ENCODE measurements around the gene SLC23A2.

Gene SLC23A2

DNA sequence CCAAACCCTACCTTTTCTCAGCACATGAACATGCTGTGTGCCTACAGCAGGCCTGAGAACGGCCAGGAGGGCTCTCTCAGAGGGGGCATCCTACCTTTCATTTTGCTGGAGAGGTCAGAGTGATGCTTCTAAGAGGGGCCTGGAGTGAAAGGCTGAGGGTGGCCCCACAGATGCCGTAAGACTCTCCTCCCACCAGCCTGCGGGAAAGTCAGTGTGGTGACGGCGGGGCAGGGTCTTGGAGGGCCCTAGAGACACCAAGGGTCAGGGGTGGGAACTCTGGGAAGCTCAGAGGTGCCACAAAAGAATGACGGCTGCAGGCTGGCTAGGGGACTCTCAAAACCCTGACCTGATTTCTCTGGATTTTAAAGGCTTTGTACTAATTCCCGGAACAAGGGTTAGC lies 107.6 kb downstream of the SLC23A2 start:
- no peak for DNase-seq (ENCODE audit: low read depth)
- in situ Hi-C loops (cut with HindIII; ENCODE audit: low sequenced_read_pairs): no loop called here
- TF ChIP-seq, protein P1, sequence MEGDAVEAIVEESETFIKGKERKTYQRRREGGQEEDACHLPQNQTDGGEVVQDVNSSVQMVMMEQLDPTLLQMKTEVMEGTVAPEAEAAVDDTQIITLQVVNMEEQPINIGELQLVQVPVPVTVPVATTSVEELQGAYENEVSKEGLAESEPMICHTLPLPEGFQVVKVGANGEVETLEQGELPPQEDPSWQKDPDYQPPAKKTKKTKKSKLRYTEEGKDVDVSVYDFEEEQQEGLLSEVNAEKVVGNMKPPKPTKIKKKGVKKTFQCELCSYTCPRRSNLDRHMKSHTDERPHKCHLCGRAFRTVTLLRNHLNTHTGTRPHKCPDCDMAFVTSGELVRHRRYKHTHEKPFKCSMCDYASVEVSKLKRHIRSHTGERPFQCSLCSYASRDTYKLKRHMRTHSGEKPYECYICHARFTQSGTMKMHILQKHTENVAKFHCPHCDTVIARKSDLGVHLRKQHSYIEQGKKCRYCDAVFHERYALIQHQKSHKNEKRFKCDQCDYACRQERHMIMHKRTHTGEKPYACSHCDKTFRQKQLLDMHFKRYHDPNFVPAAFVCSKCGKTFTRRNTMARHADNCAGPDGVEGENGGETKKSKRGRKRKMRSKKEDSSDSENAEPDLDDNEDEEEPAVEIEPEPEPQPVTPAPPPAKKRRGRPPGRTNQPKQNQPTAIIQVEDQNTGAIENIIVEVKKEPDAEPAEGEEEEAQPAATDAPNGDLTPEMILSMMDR (IDR thresholded peaks at IDR 0.05; ENCODE audit: low read depth, low read length, missing control alignments): no peak
- H3K4me3 ChIP-seq (ENCODE audit: low read depth, low read length): no peak overlapping the region

DNA sequence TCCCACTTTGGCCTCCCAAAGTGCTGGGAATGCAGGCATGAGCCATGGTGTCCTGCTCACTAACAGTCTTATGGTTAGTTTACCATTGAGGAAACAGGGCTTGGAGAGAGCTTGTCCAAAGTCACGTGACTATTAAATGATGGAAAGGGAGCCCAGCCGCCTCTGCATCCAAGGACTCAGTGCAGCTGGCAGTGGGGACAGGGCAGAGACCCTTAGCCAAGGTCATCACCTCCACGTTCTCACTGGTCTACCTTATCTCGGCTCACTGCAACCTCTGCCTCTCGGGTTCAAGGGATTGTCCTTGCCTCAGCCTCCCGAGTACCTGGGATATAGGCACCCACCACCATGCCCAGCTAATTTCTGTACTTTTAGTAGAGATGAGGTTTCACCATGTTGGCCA lies 109.3 kb downstream of the SLC23A2 start:
- in situ Hi-C loops (cut with HindIII; ENCODE audit: low sequenced_read_pairs): no loop called here
- TF ChIP-seq, protein P1 (IDR thresholded peaks at IDR 0.05; ENCODE audit: low read depth, low read length, missing control alignments): no peak
- H3K4me3 ChIP-seq (ENCODE audit: low read depth, low read length): no peak overlapping the region
- no peak for DNase-seq (ENCODE audit: low read depth)

DNA sequence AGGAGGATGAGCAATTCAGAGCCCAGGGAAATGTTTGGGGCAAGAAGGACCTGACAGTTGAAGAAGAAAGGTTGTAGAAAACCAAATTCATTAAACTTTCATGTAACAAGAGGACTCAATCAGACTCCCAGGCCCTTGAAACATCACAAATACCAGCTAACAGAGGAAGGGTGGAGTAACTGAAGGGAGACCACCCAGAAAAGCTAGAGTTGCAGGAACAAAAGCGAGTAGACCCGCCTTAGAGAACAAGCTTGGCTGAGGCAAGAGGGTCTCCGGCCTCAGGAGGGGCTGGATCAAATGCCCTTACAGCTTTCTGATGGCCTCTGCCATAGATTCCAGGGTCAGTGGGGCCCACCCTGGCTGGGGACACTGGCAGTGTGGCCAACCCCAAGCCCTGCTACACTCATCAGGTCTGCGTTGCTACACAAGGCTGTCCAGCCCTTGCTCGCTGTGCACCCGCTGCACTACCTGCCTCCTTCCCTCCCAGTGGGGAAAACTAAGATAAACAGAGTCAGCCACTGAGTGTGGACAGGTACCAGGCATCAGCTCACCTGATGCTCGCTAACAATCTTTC lies 110.0 kb downstream of the SLC23A2 start:
- DNase-seq (ENCODE audit: low read depth): no peak
- TF ChIP-seq, protein P1 (IDR thresholded peaks at IDR 0.05; ENCODE audit: low read depth, low read length, missing control alignments): no peak
- in situ Hi-C loops (cut with HindIII; ENCODE audit: low sequenced_read_pairs): no loop called here
- H3K4me3 ChIP-seq (ENCODE audit: low read depth, low read length): no peak overlapping the region

DNA sequence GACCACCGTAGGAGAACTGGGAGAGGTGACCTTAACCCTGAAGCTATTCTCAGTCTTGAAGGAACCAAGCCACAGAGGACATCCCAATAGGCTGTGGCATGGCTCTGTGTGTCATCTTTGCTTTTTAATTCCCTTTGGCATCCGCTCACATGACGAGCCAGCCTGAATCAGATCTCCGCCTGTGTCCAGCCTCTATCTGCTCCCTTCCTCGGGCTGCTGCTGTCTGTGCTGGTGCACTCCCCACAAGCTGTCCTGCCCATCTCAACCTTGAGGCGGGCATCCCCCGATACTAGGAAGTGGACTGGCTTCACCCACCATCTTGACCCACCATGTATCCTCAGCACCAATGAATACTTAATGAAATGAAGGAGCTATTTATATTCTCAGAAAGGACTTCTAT lies 111.9 kb downstream of the SLC23A2 start:
- H3K4me3 ChIP-seq (ENCODE audit: low read depth, low read length): no peak overlapping the region
- in situ Hi-C loops (cut with HindIII; ENCODE audit: low sequenced_read_pairs): no loop called here
- DNase-seq (ENCODE audit: low read depth): no peak
- TF ChIP-seq, protein P1 (IDR thresholded peaks at IDR 0.05; ENCODE audit: low read depth, low read length, missing control alignments): no peak

DNA sequence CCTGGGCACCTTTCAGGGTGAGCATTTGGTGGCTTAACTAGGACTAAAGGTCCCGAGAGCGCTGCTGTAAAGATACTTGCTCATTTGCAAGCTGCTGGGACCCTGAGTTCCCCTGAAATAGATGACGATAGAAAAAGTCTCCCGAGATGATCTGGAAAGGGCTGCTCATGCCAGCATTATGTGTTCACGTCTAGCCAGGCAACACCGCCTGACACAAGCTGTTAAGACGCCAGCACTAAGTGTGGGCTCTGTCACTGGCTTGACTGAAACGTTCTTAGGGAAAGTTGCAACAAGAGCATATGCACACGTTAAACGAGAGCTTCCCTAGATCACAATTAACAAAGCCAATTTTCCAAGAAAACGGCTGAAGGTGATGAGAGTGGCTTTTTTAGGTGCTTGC lies 113.7 kb downstream of the SLC23A2 start:
- H3K4me3 ChIP-seq (ENCODE audit: low read depth, low read length): no peak overlapping the region
- no peak for DNase-seq (ENCODE audit: low read depth)
- TF ChIP-seq, protein P1 (IDR thresholded peaks at IDR 0.05; ENCODE audit: low read depth, low read length, missing control alignments): no peak
- in situ Hi-C loops (cut with HindIII; ENCODE audit: low sequenced_read_pairs): no loop called here

DNA sequence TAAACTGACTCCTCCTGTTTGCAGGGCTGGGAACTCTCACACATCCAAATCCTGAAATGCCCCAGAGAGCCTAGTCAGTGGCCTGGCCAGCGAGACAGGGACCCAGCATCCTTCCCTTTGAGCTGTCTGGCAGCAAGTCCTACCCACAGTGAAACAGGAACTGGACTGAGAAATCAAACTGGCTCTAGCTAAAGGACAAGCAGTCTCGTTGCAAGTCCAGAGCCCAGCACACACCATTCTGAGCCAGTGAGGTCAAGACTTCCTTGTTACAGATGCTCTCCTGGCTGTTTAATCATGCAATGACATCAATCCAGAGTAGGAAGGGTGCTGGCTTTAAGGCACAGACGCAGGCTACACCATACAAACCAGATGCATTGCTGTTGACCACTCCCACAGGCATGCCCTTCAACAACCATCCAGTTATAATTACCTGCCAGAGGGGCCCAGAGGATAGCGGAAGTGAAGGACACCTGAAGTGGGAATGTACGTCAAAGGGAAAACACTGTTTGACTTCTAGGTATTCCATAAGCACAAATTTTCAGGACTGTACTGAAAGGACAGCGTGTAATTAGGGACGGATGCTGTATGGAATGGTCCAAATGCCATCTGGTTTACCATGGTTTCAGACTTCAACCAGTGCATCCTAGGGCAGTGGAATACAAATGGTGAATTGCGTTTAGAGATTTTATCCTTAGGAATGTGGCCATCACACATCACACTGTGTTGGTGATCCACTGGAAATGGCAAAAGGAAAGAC lies 114.4 kb downstream of the SLC23A2 start:
- in situ Hi-C loops (cut with HindIII; ENCODE audit: low sequenced_read_pairs): no loop called here
- no peak for DNase-seq (ENCODE audit: low read depth)
- no peak overlapping the region for H3K4me3 ChIP-seq (ENCODE audit: low read depth, low read length)
- TF ChIP-seq, protein P1 (IDR thresholded peaks at IDR 0.05; ENCODE audit: low read depth, low read length, missing control alignments): no peak

Measured in astrocyte of the cerebellum (primary cell).